Lung (tissue), 12 donors: ENCODE results near the gene GNG7. TPM values are rescaled to one million over a fixed set of nuclear protein-coding genes. Genes with fewer than 3 reads are reported as not detected.

Experiments used
- ATAC-seq: fragments of 200-7000 bp; cut with Tn5 transposase; one replicate; pipeline ENCODE4 v1.9.1; 2020; ENCODE audit warnings: moderate number of reproducible peaks; ENCODE audit not compliant: insufficient read depth, low FRiP score
- DNase-seq, 3 donors: peaks; one replicate each; pipeline ENCODE4 v3.0.0-alpha.2; 2013 to 2017
- H3K27ac ChIP-seq, 2 donors: one replicate each; pipeline ENCODE4 v1.5.1; 2013; ENCODE audit warnings: mild to moderate bottlenecking in 2 of 2, moderate library complexity in 2 of 2, control low read depth in 1 of 2, inconsistent platforms in 1 of 2, low read depth in 1 of 2, low read length in 1 of 2
- H3K27me3 ChIP-seq, 3 donors: one replicate each; pipeline ENCODE4 v1.5.1; 2013; ENCODE audit warnings: low read length in 2 of 3; ENCODE audit not compliant: control insufficient read depth in 3 of 3, insufficient read depth in 3 of 3
- H3K36me3 ChIP-seq, 4 donors: one replicate each; pipeline ENCODE4 v1.5.1; 2013; ENCODE audit warnings: low read length in 4 of 4, mild to moderate bottlenecking in 1 of 4, moderate library complexity in 1 of 4; ENCODE audit not compliant: control insufficient read depth in 4 of 4, insufficient read depth in 4 of 4
- H3K4me1 ChIP-seq, 5 donors: one replicate each; pipeline ENCODE4 v1.5.1; 2013; ENCODE audit warnings: low read length in 5 of 5, mild to moderate bottlenecking in 2 of 5, moderate library complexity in 1 of 5; ENCODE audit not compliant: control insufficient read depth in 5 of 5, insufficient read depth in 5 of 5
- H3K4me3 ChIP-seq: one replicate; pipeline ENCODE4 v1.5.1; 2013; ENCODE audit warnings: mild to moderate bottlenecking, control low read depth, moderate library complexity
- H3K9ac ChIP-seq, 2 donors: one replicate each; pipeline ENCODE4 v1.5.1; 2013; ENCODE audit warnings: low read length in 2 of 2, control low read depth in 1 of 2; ENCODE audit not compliant: insufficient read depth in 1 of 2
- H3K9me3 ChIP-seq, 4 donors: one replicate each; pipeline ENCODE4 v1.5.1; 2013; ENCODE audit warnings: low read length in 3 of 4, mild to moderate bottlenecking in 1 of 4, moderate library complexity in 1 of 4; ENCODE audit not compliant: control insufficient read depth in 4 of 4, insufficient read depth in 3 of 4
- CTCF ChIP-seq: IDR thresholded peaks from 2 replicates; pipeline ENCODE4 v1.5.1; 2012; ENCODE audit warnings: mild to moderate bottlenecking; ENCODE audit errors: control extremely low read depth, extremely low read depth
- WGBS, 2 donors: extraction: QIAGEN DNeasy Blood & Tissue Kit; methylation state at CpG; one replicate each; pipeline ENCODE4 v1.1.7; 2013; 5-methylcytosine and 5-hydroxymethylcytosine counted together
- polyA plus RNA-seq, 2 donors: library from polyadenylated mRNA; stranded (reverse); fragments of 200-250 nt; gene quantifications; one replicate each; pipeline ENCODE4 v1.2.1, GENCODE V29; 2013
- total RNA-seq, 2 donors: library from RNA; depleted of rRNA in 1 of 2; stranded (reverse); fragments of >200 nt in 1 of 2; gene quantifications; one replicate each; pipeline ENCODE4 v1.2.1, GENCODE V29; 2014 to 2021
- donor health status: control.
- donor health status: control.
- donor health status: Bipolar disorder and iron deficiency.
- donor health status: healthy.
- donor health status: DM: yes; HTN: yes; CAD: no.

The GNG7 gene
- total and polyA plus RNA-seq, 4 donors: 1.6 to 4.5 (median 2.8) TPM

GRCh38 chr19:2487842-2488241, 214.7 kb downstream of the GNG7 start:
- DNase-seq (no peak), ATAC-seq (no peak)
- Histone ChIP-seq H3K27ac (no peak overlapping the region), H3K4me1 (peaks cover 0 to 23% (median 8%) of the 10 kb centered on the region in 5 donors), H3K4me3 (no peak overlapping the region), H3K27me3 (peaks cover 0 to 12% (median 5%) of the 10 kb centered on the region in 3 donors), H3K9me3 (peaks cover 0 to 5% (median 2%) of the 10 kb centered on the region in 4 donors), H3K9ac (no peak overlapping the region), H3K36me3 (no peaks in the 10 kb centered on the region)
- no peak for TF ChIP-seq CTCF
- 21 to 34% methylated on average over 15 of the region's 15 CpGs for WGBS, 2 donors

GRCh38 chr19:2487090-2487489, 215.4 kb downstream of the GNG7 start:
- H3K36me3 ChIP-seq: no peaks in the 10 kb centered on the region
- no peak overlapping the region for H3K4me3 ChIP-seq
- no peak overlapping the region for H3K9ac ChIP-seq
- no peak for ATAC-seq
- DNase-seq: no peak
- no peak overlapping the region for H3K27ac ChIP-seq
- no peak for TF ChIP-seq CTCF
- H3K9me3 ChIP-seq: peaks cover 0 to 5% (median 2%) of the 10 kb centered on the region in 4 donors
- 91 to 92% methylated on average over 12 of the region's 12 CpGs for WGBS, 2 donors
- peaks cover 0 to 23% (median 8%) of the 10 kb centered on the region in 5 donors for H3K4me1 ChIP-seq
- H3K27me3 ChIP-seq: peaks cover 0 to 12% (median 5%) of the 10 kb centered on the region in 3 donors

GRCh38 chr19:2485428-2485827, 217.1 kb downstream of the GNG7 start:
- H3K9me3 ChIP-seq: peaks cover 0 to 5% (median 2%) of the 10 kb centered on the region in 4 donors
- WGBS, 2 donors: 71 to 87% methylated on average over 8 of the region's 8 CpGs

More at GRCh38 chr19:2485428-2485827, 217.1 kb downstream of the GNG7 start:
- peaks cover 0 to 15% (median 5%) of the 10 kb centered on the region in 3 donors for H3K27me3 ChIP-seq
- H3K36me3 ChIP-seq: no peaks in the 10 kb centered on the region
- no peak overlapping the region for H3K27ac ChIP-seq
- H3K9ac ChIP-seq: no peak overlapping the region
- H3K4me3 ChIP-seq: no peak overlapping the region
- peaks cover 0 to 13% (median 6%) of the 10 kb centered on the region in 5 donors for H3K4me1 ChIP-seq
- TF ChIP-seq CTCF: no peak
- no peak for ATAC-seq
- DNase-seq: no peak
